D721Med (cell line): ENCODE results near the gene ADO.
"Not testable (repeated sequence)": the region's sequence is repeated elsewhere in the genome, so short reads cannot be mapped to it uniquely, and the experiment has no call there.

Source experiments
- DNase-seq: peaks from one replicate; pipeline ENCODE4 v3.0.0; 2011; ENCODE audit warnings: low spot score; ENCODE audit not compliant: insufficient read length
- FAIRE-seq: peaks from 2 replicates; lab custom pipeline; 2011; peaks lifted over from hg19 to GRCh38; lab: Jason Lieb, UNC
- TF ChIP-seq, protein P1 (sequence below): IDR thresholded peaks from 2 replicates; pipeline ENCODE4 v1.5.1; 2012; ENCODE audit warnings: mild to moderate bottlenecking, control low read depth; ENCODE audit not compliant: insufficient read depth; ENCODE audit errors: missing control alignments

Gene ADO

GRCh38 chr10:62779487-62780248 is 24.9 kb upstream of the ADO start:
- no peak for DNase-seq
- FAIRE-seq: no peak
- TF ChIP-seq, protein P1, sequence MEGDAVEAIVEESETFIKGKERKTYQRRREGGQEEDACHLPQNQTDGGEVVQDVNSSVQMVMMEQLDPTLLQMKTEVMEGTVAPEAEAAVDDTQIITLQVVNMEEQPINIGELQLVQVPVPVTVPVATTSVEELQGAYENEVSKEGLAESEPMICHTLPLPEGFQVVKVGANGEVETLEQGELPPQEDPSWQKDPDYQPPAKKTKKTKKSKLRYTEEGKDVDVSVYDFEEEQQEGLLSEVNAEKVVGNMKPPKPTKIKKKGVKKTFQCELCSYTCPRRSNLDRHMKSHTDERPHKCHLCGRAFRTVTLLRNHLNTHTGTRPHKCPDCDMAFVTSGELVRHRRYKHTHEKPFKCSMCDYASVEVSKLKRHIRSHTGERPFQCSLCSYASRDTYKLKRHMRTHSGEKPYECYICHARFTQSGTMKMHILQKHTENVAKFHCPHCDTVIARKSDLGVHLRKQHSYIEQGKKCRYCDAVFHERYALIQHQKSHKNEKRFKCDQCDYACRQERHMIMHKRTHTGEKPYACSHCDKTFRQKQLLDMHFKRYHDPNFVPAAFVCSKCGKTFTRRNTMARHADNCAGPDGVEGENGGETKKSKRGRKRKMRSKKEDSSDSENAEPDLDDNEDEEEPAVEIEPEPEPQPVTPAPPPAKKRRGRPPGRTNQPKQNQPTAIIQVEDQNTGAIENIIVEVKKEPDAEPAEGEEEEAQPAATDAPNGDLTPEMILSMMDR: no peak

- not testable (repeated sequence) for DNase-seq, FAIRE-seq
Observed at GRCh38 chr10:62784537-62784936, 20.0 kb upstream of the ADO start.

DNA sequence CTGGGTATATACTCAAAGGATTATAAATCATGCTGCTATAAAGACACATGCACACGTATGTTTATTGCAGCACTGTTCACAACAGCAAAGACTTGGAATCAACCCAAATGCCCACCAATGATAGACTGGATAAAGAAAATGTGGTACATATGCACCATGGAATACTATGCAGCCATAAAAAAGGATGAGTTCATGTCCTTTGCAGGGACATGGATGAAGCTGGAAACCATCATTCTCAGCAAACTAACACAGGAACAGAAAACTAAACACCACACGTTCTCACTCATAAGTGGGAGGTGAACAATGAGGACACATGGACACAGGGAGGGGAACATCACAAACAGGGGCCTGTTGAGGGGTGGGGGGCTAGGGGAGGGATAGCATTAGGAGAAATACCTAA is 16.2 kb upstream of the ADO start:
- FAIRE-seq, DNase-seq: not testable (repeated sequence)

GRCh38 chr10:62788861-62789467 is 15.6 kb upstream of the ADO start:
- no peak for DNase-seq
- TF ChIP-seq, protein P1: no peak
- no peak for FAIRE-seq

DNA sequence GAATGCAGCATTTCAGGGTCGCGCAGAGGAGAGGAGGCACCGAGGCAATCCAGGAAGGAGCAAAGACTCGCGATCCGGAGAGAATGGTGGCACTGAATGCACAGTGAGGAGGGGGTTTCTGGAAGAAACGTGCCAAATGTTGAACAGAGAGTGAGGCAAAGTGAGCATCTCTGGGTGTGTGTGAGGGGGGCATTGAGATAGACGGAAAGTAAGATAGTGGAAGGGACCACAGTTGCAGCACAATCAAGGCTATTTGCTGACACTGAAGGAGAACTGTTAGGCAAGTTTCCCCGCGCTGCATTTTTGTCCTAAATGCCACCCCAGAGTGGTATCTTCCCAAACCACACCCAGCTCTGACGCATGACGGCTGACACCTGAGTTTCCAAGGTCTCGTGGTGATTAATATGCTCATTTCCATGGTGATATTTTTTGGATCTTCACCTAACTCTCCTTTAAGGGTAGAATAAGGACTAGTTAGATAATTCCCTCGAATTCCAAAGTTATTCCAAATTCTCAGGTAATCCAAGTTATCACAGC is 14.4 kb upstream of the ADO start:
- FAIRE-seq (no peak), DNase-seq (no peak)
- TF ChIP-seq, protein P1: no peak

- FAIRE-seq (no peak), DNase-seq (no peak)
- TF ChIP-seq, protein P1: no peak
Observed at GRCh38 chr10:62790571-62790970, 13.9 kb upstream of the ADO start.

- FAIRE-seq: no peak
- TF ChIP-seq, protein P1: no peak
- no peak for DNase-seq
Observed at GRCh38 chr10:62792261-62792660, 12.3 kb upstream of the ADO start.

DNA sequence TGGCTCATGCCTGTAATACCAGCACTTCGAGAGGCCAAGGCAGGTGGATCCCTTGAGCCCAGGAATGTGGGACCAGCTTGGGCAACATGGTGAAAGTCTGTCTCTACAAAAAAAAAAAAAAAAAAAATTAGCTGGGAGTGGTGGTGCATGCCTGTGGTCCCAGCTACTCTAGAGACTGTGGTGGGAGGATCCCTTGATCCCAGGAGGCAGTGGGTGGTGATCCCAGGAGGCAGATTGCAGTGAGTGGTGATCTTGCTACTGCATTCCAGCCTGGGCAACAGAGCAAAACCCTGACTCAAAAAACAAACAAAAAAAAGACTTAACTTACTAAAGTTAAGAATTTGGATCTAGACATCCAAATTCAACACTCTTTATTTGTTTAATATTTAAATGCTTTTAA is 10.2 kb upstream of the ADO start:
- DNase-seq (no peak), FAIRE-seq (no peak)
- TF ChIP-seq, protein P1: no peak
